HG02973 (cell line): ENCODE data around the gene ZDHHC1.
"Not testable (repeated sequence)": the region's sequence is repeated elsewhere in the genome, so short reads cannot be mapped to it uniquely, and the experiment has no call there.

ENCODE experiments used
- ATAC-seq: cut with Tn5 transposase; IDR thresholded peaks from one replicate; pipeline ENCODE4 v1.9.1; 2021; ENCODE audit warnings: moderate library complexity; ENCODE audit not compliant: unreplicated experiment

The ZDHHC1 gene

GRCh38 chr16:67364600-67365235 lies 51.6 kb downstream of the ZDHHC1 start:
- no peak for ATAC-seq

GRCh38 chr16:67361038-67361437 lies 55.2 kb downstream of the ZDHHC1 start:
- no peak for ATAC-seq

- not testable (repeated sequence) for ATAC-seq
Observed at GRCh38 chr16:67359540-67360269, 56.6 kb downstream of the ZDHHC1 start.

GRCh38 chr16:67357561-67357960 lies 58.7 kb downstream of the ZDHHC1 start:
- ATAC-seq = no peak

GRCh38 chr16:67356396-67356795 lies 59.9 kb downstream of the ZDHHC1 start:
- ATAC-seq = no peak

GRCh38 chr16:67352463-67352862 lies 63.8 kb downstream of the ZDHHC1 start:
- not testable (repeated sequence) for ATAC-seq

- ATAC-seq = no peak
Observed at GRCh38 chr16:67350324-67350723, 66.0 kb downstream of the ZDHHC1 start.

- no peak for ATAC-seq
Observed at GRCh38 chr16:67349172-67349571, 67.1 kb downstream of the ZDHHC1 start.

GRCh38 chr16:67346341-67346740 lies 69.9 kb downstream of the ZDHHC1 start:
- no peak for ATAC-seq

GRCh38 chr16:67345401-67345800 lies 70.9 kb downstream of the ZDHHC1 start:
- no peak for ATAC-seq
